Right lobe of liver (tissue), 6 donors: Measurements from ENCODE around the gene MTG1. TPM values are rescaled to one million over a fixed set of nuclear protein-coding genes. Genes with fewer than 3 reads are reported as not detected.
"Not testable (repeated sequence)": the region's sequence is repeated elsewhere in the genome, so short reads cannot be mapped to it uniquely, and the experiment has no call there.

Experiments used
- ATAC-seq, 4 donors: fragments of 200-7000 bp; cut with Tn5 transposase; one replicate each; pipeline ENCODE4 v1.9.1; 2020; ENCODE audit warnings: mild to moderate bottlenecking in 4 of 4, moderate library complexity in 4 of 4
- DNase-seq, 3 donors: peaks; one replicate each; pipeline ENCODE4 v3.0.0-alpha.2; 2020
- H3K27ac ChIP-seq, 3 donors: fragments of 200-600 bp; one replicate each; pipeline ENCODE4 v1.8.0; 2022
- H3K27me3 ChIP-seq, 2 donors: fragments of 200-600 bp; one replicate each; pipeline ENCODE4 v1.8.0; 2022
- H3K36me3 ChIP-seq, 4 donors: fragments of 200-600 bp; sonication (generic) in 1 of 4; one replicate each; pipeline versions ENCODE4 v1.5.1 to v1.8.0; 2017 to 2022; ENCODE audit warnings: control low read depth in 1 of 4
- H3K4me1 ChIP-seq, 4 donors: fragments of 200-600 bp; sonication (generic) in 1 of 4; one replicate each; pipeline versions ENCODE4 v1.5.1 to v1.8.0; 2017 to 2022; ENCODE audit warnings: control low read depth in 1 of 4
- H3K4me3 ChIP-seq, 3 donors: fragments of 200-600 bp; one replicate each; pipeline ENCODE4 v1.8.0; 2022
- H3K9me3 ChIP-seq, 4 donors: fragments of 200-600 bp; sonication (generic) in 1 of 4; one replicate each; pipeline versions ENCODE4 v1.5.1 to v1.8.0; 2017 to 2022; ENCODE audit warnings: control low read depth in 1 of 4
- POLR2A ChIP-seq: fragments of 450-650 bp; IDR thresholded peaks from one replicate; pipeline ENCODE4 v1.6.1; 2017; ENCODE audit warnings: antibody characterized with exemption, mild to moderate bottlenecking
- WGBS: methylation state at CpG from one replicate; pipeline ENCODE4 v1.1.6; 2018; ENCODE audit warnings: low coverage, low lambda C conversion rate; ENCODE audit not compliant: insufficient coverage; ENCODE audit errors: missing lambda C conversion rate; 5-methylcytosine and 5-hydroxymethylcytosine counted together
- intact Hi-C, 2 donors: fragments of 100-400 bp; cut with DNase I; formaldehyde crosslinking; loops; one replicate each; pipeline versions ENCODE4 v1.11.2 to v1.14.1; 2022
- total RNA-seq, 6 experiments: library from RNA; depleted of rRNA in 2 of 6; stranded (reverse); fragments of >200 nt in 2 of 6; fragmentation: NEBNext Ultra II Directional in 3 of 6; extraction: Animal tissue kit (Norgen Biotek cat#: 25700) in 3 of 6; gene quantifications; one replicate each; pipeline versions ENCODE4 v1.1.0 to v1.2.4, GENCODE V29; 2016 to 2023
- TF ChIP-seq, protein P1 (sequence below), 4 donors: fragments of 200-600 bp in 3 of 4; fragments of 450-650 bp in 1 of 4; IDR thresholded peaks; one replicate each; pipeline versions ENCODE4 v1.5.1 to v1.8.0; 2016 to 2022; ENCODE audit warnings: antibody characterized with exemption in 4 of 4, mild to moderate bottlenecking in 2 of 4
- donor health status: DM: no; HTN: yes; CAD: no.
- donor health status: DM: no; HTN: no; CAD: no.
- donor health status: DM: no; HTN: no; CAD: no.
- donor health status: DM: no; HTN: yes; CAD: no.
- donor health status: DM: no; HTN: yes; CAD: no.

MTG1 gene
- total RNA-seq, 6 experiments from 2014 or later, result 25.1 to 45.7 (median 34.5) TPM

DNA sequence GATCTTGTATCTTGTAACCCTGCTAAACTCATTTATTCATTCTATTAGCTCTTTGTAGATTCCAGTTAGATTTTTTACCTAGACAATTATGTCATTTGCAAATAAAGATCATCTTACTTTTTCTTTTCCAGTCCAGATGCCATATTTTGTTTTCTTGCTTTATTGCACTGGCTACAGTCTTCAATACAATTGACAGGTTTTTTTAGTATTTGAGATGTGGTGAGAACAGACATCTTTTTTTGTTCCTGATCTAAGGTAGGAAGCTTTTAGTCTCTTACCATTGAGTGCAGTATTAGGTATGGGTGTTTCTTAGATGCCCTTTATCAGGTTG is 18.4 kb downstream of the MTG1 start:
- Histone ChIP-seq H3K27ac (no peak overlapping the region), H3K4me3 (no peak overlapping the region), H3K4me1 (no peaks in the 10 kb centered on the region), H3K9me3 (peaks cover 0 to 20% (median 0%) of the 10 kb centered on the region in 4 donors), H3K36me3 (peaks cover 0 to 13% (median 6%) of the 10 kb centered on the region in 4 donors), H3K27me3 (no peaks in the 10 kb centered on the region)
- no peak for DNase-seq
- no peak for ATAC-seq
- intact Hi-C loops, result no loop called here
- no peak for TF ChIP-seq POLR2A
- TF ChIP-seq, protein P1, sequence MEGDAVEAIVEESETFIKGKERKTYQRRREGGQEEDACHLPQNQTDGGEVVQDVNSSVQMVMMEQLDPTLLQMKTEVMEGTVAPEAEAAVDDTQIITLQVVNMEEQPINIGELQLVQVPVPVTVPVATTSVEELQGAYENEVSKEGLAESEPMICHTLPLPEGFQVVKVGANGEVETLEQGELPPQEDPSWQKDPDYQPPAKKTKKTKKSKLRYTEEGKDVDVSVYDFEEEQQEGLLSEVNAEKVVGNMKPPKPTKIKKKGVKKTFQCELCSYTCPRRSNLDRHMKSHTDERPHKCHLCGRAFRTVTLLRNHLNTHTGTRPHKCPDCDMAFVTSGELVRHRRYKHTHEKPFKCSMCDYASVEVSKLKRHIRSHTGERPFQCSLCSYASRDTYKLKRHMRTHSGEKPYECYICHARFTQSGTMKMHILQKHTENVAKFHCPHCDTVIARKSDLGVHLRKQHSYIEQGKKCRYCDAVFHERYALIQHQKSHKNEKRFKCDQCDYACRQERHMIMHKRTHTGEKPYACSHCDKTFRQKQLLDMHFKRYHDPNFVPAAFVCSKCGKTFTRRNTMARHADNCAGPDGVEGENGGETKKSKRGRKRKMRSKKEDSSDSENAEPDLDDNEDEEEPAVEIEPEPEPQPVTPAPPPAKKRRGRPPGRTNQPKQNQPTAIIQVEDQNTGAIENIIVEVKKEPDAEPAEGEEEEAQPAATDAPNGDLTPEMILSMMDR (IDR thresholded peaks at IDR 0.05), result no peak

DNA sequence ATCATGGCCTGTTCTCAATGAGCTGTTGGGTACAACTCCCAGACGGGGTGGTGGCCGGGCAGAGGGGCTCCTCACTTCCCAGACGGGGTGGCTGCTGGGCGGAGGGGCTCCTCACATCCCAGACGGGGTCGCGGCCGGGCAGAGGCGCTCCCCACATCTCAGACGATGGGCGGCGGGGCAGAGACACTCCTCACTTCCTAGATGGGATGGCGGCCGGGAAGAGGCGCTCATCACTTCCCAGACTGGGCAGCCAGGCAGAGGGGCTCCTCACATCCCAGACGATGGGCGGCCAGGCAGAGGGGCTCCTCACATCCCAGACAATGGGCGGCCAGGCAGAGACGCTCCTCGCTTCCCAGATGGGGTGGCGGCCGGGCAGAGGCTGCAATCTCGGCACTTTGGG is 20.4 kb downstream of the MTG1 start:
- ATAC-seq, H3K27ac ChIP-seq, H3K4me3 ChIP-seq, H3K27me3 ChIP-seq, intact Hi-C loops, H3K4me1 ChIP-seq, DNase-seq: not testable (repeated sequence)
- Histone ChIP-seq H3K9me3 (peaks cover 0 to 20% (median 0%) of the 10 kb centered on the region in 4 donors), H3K36me3 (peaks cover 0 to 13% (median 6%) of the 10 kb centered on the region in 4 donors)
- whole genome bisulfite sequencing, result no CpG with 5 or more reads among the region's 23 CpGs

DNA sequence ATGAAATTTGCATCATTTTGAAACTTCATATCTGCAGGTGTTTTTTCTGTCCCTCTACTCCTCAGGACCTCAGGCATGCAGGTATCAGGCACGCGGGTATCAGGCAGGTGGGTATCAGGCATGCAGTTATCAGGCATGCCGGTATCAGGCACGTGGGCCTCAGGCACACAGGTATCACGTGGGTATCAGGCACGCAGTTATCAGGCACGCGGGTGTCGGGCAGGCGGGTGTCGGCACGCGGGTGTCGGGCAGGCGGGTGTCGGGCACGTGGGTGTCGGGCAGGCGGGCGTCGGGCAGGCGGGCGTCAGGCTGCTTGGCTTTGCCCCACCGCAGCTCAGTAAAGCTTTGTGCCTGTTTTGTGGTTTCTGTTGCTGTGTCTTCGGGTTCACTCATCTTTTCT is 21.8 kb downstream of the MTG1 start:
- WGBS, result 99% methylated on average over 10 of the region's 25 CpGs
- ATAC-seq, result no peak
- Histone ChIP-seq H3K4me1 (no peaks in the 10 kb centered on the region), H3K36me3 (peaks cover 0 to 11% (median 5%) of the 10 kb centered on the region in 4 donors), H3K27me3 (no peaks in the 10 kb centered on the region), H3K9me3 (peaks cover 0 to 20% (median 0%) of the 10 kb centered on the region in 4 donors), H3K27ac (no peak overlapping the region), H3K4me3 (no peak overlapping the region)
- TF ChIP-seq, protein P1 (IDR thresholded peaks at IDR 0.05), result no peak
- TF ChIP-seq POLR2A, result no peak
- peak in 1 of 3 donors; percentile 34 for DNase-seq
- intact Hi-C loops, result no loop called here

DNA sequence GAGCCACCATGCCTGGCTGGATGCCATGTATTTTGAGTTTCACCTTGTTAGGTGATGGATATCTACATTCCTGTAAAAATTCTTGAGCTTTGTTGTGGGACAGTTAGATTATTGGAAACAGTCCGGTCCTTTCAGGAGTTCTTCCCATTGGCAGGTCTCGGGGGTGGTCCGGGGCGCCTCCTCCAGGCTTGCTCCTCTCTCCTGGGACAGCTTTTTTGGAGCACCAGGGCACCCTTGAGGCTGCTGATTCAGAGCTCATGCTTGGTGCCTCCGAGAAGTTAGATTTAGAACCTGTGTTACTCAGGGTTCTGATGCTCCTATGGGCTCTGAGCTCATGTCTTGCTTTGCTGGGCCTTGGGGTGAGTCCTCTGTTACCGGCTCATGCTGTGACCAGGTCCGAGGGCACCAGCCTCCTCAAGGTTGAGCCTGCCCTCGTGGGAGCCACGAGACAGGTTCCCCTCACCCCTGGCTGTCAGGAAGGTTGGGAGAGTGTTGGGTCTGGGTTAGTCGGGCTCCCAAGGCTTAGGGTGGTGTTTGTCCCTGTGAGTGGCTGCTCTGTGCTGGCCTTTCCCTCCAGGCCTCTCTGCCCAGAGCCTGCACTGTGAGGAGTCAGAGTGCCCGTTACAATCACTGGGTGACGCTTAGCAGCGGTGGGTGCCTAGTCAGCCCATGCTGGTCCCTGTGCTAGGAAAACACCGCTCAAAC is 24.5 kb downstream of the MTG1 start:
- intact Hi-C loops, result no loop called here
- Histone ChIP-seq H3K4me1 (no peaks in the 10 kb centered on the region), H3K9me3 (no peaks in the 10 kb centered on the region), H3K27ac (no peak overlapping the region), H3K36me3 (peaks cover 0 to under 1% (median 0%) of the 10 kb centered on the region in 4 donors), H3K4me3 (no peak overlapping the region), H3K27me3 (no peaks in the 10 kb centered on the region)
- DNase-seq (no peak), ATAC-seq (no peak)
- TF ChIP-seq POLR2A, result no peak
- TF ChIP-seq, protein P1 (IDR thresholded peaks at IDR 0.05), result no peak
- WGBS, result 100% methylated on average over 1 of the region's 14 CpGs

DNA sequence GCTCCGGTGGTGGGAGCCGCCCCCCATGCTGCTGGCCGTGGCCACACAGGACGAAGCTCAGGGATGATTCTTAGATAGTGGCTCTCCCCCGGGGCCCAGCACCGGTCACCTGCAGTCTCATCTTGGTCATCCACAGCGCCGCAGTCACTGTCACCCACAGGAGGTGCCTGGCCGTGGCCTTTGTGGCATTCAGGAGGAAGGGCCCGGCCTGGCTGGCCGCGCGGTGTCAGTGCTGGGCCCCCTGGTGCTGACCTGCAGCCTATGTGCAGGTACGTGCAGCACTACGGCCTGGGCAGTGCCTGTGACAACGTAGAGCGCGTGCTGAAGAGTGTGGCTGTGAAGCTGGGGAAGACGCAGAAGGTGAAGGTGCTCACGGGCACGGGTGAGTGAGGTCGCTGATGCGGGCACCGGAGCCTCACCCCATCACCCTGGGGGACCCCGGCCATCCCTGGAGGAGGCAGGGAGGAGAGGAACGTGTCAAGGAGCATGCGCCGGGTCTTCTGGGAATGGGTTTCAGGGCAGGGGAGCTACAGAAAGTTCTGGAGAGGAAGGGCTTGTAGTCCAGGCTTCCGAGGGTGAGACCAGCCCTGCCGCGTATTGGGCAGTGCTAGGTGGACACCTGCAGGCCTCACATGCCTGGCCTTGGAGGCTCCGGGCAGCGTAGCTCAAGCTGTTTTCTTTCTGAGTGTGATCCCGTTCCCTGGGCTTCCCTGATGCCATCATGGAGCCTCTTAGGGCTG is 25.4 kb downstream of the MTG1 start:
- Histone ChIP-seq H3K36me3 (no peaks in the 10 kb centered on the region), H3K27ac (no peak overlapping the region), H3K4me1 (no peaks in the 10 kb centered on the region), H3K27me3 (no peaks in the 10 kb centered on the region), H3K9me3 (no peaks in the 10 kb centered on the region), H3K4me3 (no peak overlapping the region)
- ATAC-seq, result no peak
- no peak for TF ChIP-seq POLR2A
- TF ChIP-seq, protein P1 (IDR thresholded peaks at IDR 0.05), result no peak
- intact Hi-C loops, result no loop called here
- WGBS, result 96% methylated on average over 7 of the region's 34 CpGs
- DNase-seq, result peak in 1 of 3 donors; percentile 46
